GM21367 (cell line): ENCODE measurements around the gene AGAP1.

ENCODE experiments used
- ATAC-seq: cut with Tn5 transposase; IDR thresholded peaks from one replicate; pipeline ENCODE4 v1.9.1; 2021; ENCODE audit not compliant: unreplicated experiment

AGAP1 gene

DNA sequence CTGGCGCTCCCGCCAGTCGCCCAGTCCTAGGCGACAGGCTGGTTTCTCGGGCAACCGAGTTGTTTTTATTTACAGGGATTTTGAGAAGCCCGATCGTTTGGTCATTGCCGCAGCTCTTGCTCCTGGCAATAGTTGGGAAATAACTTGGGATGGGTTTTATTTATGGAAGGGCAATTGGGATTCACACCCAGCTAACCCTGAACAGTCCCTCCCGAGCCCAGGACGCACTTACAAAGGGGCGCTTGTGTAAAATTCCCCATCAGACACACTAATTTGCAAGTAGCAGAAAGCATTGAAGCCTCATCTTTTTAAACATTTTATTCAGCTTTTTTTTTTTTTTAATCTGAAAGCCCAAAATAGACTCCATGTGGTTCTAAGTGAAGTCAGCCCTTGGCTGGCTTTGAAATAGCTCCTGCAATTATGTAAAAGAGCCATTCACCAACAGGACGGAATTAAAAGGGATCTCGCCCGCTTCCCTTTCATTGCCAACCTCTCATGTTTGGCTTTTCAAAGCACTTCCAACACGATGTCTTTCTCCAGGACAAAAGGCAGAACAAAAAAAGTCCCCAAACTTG, 677.9 kb downstream of the AGAP1 start:
- ATAC-seq, result no peak

DNA sequence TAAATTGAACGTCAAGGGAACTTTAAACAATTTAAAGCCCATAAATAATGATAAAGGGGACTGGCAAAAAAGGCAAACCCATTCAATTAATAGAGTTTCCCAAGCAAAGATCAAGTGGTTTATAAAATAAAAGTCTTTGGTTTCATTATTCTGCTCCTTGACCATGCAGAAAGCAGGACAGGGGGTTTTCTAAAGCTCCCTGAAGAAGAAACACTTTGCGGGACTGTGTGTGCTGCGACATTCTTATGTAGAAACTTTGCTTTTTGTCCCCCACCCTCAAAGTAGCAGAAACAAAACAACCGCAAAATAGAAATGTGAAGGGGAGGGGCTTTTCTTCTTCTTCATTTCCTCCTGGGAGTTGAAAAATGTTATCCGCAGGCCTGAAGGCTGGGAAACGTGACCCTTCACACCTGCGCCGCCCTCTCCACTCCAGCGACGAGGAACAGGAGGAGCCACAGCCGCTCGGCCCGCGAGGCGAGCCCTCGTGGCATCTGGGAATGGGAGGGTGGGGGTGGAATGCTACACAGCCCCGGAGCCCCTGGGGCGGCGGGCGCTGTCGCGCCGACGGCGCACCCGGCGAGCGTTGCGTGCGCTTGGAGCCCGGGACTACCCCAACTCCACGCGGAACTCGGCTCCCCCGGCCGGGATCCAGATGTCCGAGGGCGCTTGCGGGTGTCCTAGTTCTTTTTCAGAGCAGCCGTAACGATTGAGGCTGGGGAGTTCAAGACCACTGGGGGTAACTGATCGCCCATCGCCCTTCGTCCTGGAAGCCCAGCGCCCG, 678.6 kb downstream of the AGAP1 start:
- no peak for ATAC-seq

GRCh38 chr2:236173036-236173728, 679.3 kb downstream of the AGAP1 start:
- ATAC-seq, result no peak

DNA sequence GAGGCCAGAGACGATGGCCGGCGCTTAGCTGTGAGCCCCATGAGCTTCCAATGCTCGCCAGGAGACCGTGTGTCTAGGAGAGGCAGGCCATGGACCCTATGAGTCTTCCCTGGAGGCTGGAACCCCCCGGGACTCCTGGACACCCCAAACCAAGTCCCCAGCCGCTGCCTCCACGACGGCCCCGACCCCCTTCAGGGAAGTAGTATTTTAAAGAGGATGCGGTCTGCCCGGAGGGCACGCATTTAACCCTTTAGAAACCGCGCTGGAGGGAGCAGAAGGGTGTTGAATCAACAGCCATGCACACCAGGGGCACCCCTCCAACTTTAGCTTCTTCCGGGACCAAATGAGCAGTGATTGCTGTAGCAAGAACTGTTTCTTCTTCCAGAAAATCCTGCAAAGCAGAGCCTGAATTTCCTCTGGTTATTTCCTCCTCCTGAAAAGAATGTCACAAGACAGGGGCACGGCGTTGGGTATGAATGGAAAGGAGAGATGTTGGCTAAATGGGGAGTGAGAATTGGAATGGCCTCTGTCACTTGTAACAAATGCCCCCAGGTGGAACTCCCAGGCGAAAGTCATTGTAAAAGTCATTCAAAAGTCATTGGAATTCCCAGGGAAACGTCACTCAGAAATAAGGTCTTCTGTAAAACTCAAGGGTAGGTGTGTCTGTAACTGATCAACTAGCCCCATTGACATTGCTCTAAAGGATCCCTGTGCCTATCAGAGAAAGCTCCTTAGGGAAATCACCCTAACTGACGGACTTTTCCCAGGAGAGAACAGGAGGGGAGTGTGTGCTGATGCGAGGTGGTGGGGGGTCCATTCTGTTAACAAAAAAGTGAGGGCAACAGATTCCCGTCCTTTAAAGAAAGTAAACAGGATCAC, 680.1 kb downstream of the AGAP1 start:
- no peak for ATAC-seq

- ATAC-seq, result no peak
These were observed 681.8 kb downstream of the AGAP1 start for GRCh38 chr2:236175548-236176150.

DNA sequence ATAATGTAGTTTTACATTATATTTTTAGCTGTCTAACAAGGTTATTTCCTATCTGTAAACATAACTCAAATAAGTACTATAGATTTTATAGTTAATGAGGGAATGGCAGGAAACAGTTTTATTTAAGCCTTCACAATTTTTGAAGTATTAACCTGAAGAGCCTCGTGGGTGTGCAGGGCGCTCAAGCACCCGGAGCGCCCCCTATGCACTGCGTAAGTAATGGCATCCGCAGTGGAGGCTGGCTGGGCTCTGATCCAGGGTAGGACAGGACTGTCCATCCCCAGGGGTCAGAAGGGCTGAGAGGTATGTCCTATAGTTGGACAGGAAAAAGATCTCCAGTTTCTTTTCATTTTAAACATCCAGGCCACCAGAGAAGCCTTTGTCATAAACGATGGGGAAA, 682.6 kb downstream of the AGAP1 start:
- ATAC-seq, result no peak

- no peak for ATAC-seq
These were observed 683.1 kb downstream of the AGAP1 start for GRCh38 chr2:236176951-236177350.

GRCh38 chr2:236177604-236177966, 683.7 kb downstream of the AGAP1 start:
- no peak for ATAC-seq

DNA sequence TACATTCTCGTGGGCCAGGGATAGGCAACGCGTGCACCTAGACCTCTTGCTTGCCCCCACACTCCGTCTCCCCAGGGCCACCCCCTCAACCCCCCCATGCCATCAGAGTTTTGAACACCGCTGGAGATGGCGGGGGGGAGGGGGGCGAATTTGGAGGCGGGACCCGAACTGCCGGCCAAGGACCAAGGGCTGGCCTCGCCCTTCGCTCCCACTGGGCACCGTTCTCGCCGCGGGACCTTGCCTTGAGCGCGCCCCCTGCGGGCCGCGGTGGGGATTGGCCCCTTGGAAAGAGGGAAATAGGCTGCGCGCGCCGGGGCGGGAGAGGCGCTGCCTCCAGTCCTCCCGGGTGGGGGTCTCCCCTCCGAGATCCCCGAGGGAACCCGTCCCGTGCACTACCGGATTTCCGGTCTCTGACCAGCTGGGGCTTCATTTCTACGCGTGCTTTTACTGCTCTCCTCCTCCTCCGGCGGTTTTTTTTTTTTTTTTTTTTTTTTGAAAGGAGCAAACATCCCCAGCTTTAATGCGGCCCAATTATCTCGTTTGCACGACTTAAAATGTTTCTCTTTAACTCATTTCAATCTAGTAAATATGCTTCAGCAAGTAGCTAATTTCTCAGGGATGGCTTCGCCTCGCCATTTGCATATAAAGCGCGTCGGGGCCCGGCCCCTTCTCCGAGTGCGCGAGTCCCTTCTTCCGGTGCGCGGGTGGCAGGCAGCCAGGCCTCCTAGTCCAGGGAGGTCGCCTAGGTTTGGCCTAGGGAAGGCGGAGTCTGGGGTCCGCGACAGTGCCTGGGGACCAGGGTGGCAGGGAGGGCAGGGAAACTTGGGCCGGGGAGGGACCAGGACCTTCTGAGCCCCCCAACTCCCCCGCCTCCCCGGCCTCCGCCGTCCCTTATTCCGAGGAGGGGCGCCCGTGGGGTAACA, 684.4 kb downstream of the AGAP1 start:
- ATAC-seq, result no peak

GRCh38 chr2:236178890-236179235, 685.0 kb downstream of the AGAP1 start:
- ATAC-seq, result no peak

GRCh38 chr2:236179236-236180075, 685.6 kb downstream of the AGAP1 start:
- ATAC-seq, result no peak

- no peak for ATAC-seq
These were observed 686.4 kb downstream of the AGAP1 start for GRCh38 chr2:236180076-236180816.

DNA sequence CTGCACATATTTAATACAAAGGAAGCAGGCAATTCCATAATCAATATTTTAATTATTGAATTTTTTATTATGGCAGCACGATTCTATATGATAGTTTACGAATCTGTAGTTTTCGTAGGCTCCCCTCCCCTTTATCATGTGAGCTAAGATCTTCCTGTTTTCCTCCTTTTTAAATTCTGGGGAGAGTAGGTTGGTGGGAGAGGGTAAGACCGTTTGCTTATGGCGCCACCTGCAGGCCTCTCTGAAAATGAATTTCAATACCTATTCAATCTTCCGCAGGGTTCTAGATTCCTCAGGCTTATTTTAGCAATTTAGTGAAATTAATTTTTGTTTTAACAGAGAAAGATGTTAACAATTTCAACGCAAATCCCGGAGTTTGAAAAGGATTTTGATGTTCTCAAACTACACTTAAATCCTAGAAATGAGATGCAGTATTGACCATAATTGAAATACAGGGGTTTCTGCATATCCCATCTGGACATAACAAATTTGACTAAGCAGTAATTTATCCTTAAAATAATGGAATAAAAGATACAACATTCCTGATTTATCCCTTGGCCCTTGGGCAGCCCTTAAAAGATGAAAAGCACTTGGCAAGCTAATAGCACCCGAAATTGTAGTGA, 687.1 kb downstream of the AGAP1 start:
- no peak for ATAC-seq
